Lower leg skin (tissue), 3 donors: ENCODE data around the gene PPP4R2.

Experiments
- CTCF ChIP-seq, 3 donors: fragments of 450-650 bp; IDR thresholded peaks; one replicate each; pipeline ENCODE4 v1.5.1; 2016; ENCODE audit warnings: antibody characterized with exemption in 3 of 3, mild to moderate bottlenecking in 3 of 3, moderate library complexity in 2 of 3
- POLR2A ChIP-seq, 2 donors: fragments of 450-650 bp; IDR thresholded peaks; one replicate each; pipeline ENCODE4 v1.6.1; 2016 to 2017; ENCODE audit warnings: antibody characterized with exemption in 2 of 2, mild to moderate bottlenecking in 1 of 2, moderate library complexity in 1 of 2

GRCh38 chr3:73049319-73049718 lies 52.7 kb downstream of the PPP4R2 start:
- TF ChIP-seq POLR2A (IDR thresholded peaks at IDR 0.05) (no peak), CTCF (IDR thresholded peaks at IDR 0.05) (no peak)
